Uterus (tissue), 4 donors: ENCODE results near the gene DNASE1L1. TPM values are rescaled to one million over a fixed set of nuclear protein-coding genes. Genes with fewer than 3 reads are reported as not detected.
A peak's percentile ranks its signal among the peaks of the same experiment; 100 is the strongest.
"Not testable (repeated sequence)": the region's sequence is repeated elsewhere in the genome, so short reads cannot be mapped to it uniquely, and the experiment has no call there.

Source experiments
- DNase-seq, 2 donors: peaks; one replicate each; pipeline ENCODE4 v3.0.0-alpha.2; 2019 to 2020
- H3K27ac ChIP-seq, 2 donors: fragments of 200-600 bp; sonication (generic); 1 replicate in 1 of 2; 2 replicates in 1 of 2; pipeline ENCODE4 v1.5.1; 2016 to 2018
- H3K27me3 ChIP-seq, 2 donors: fragments of 200-600 bp; sonication (generic); one replicate each; pipeline ENCODE4 v1.5.1; 2018 to 2019; ENCODE audit warnings: control low read depth in 1 of 2
- H3K36me3 ChIP-seq, 2 donors: fragments of 200-600 bp; sonication (generic); one replicate each; pipeline ENCODE4 v1.5.1; 2019; ENCODE audit warnings: control low read depth in 1 of 2
- H3K4me1 ChIP-seq, 2 donors: fragments of 200-600 bp; sonication (generic); one replicate each; pipeline ENCODE4 v1.5.1; 2018 to 2019; ENCODE audit warnings: control low read depth in 1 of 2
- H3K4me3 ChIP-seq, 2 donors: fragments of 200-600 bp; sonication (generic); 1 replicate in 1 of 2; 2 replicates in 1 of 2; pipeline ENCODE4 v1.5.1; 2018 to 2019; ENCODE audit warnings: mild to moderate bottlenecking in 1 of 2
- H3K9me3 ChIP-seq, 2 donors: fragments of 200-600 bp; sonication (generic); one replicate each; pipeline ENCODE4 v1.5.1; 2019; ENCODE audit warnings: control low read depth in 1 of 2
- CTCF ChIP-seq, 4 experiments: fragments of 200-600 bp in 2 of 4; fragments of 450-650 bp in 2 of 4; sonication (generic) in 2 of 4; IDR thresholded peaks; one replicate each; pipeline ENCODE4 v1.5.1; 2016 to 2019; ENCODE audit warnings: antibody characterized with exemption in 4 of 4, mild to moderate bottlenecking in 2 of 4, moderate library complexity in 1 of 4
- POLR2A ChIP-seq, 2 donors: fragments of 450-650 bp; IDR thresholded peaks; one replicate each; pipeline ENCODE4 v1.6.1; 2016; ENCODE audit warnings: antibody characterized with exemption in 2 of 2, mild to moderate bottlenecking in 1 of 2, moderate library complexity in 1 of 2
- intact Hi-C: fragments of 100-400 bp; cut with DNase I; formaldehyde crosslinking; loops from one replicate; pipeline ENCODE4 v1.15.1; 2023; ENCODE audit warnings: low total_unique reads
- total RNA-seq, 4 donors: library from RNA; depleted of rRNA in 3 of 4; stranded (reverse); fragments of >200 nt in 3 of 4; gene quantifications; one replicate each; pipeline versions ENCODE4 v1.1.0 to v1.2.4, GENCODE V29; 2014 to 2023
- donor health status: DM: yes; HTN: yes; CAD: no.

DNASE1L1 gene
- total RNA-seq, 4 donors from 2014 or later, result 10.2 to 31.8 (median 21.2) TPM

GRCh38 chrX:154403858-154404257 lies 5.2 kb downstream of the DNASE1L1 start:
- H3K4me3 ChIP-seq, result no peak overlapping the region
- intact Hi-C loops, result no loop called here
- TF ChIP-seq CTCF (IDR thresholded peaks at IDR 0.05) (no peak), POLR2A (IDR thresholded peaks at IDR 0.05) (no peak)

GRCh38 chrX:154403192-154403591 lies 5.9 kb downstream of the DNASE1L1 start:
- Histone ChIP-seq H3K27ac (no peak overlapping the region), H3K36me3 (no peaks in the 10 kb centered on the region), H3K4me1 (no peaks in the 10 kb centered on the region), H3K4me3 (no peak overlapping the region), H3K9me3 (no peaks in the 10 kb centered on the region), H3K27me3 (no peaks in the 10 kb centered on the region)
- intact Hi-C loops, result no loop called here
- TF ChIP-seq POLR2A (IDR thresholded peaks at IDR 0.05), result no peak
- DNase-seq, result no peak

More at GRCh38 chrX:154403858-154404257, 5.2 kb downstream of the DNASE1L1 start:
- Histone ChIP-seq H3K36me3 (no peaks in the 10 kb centered on the region), H3K27ac (no peak overlapping the region), H3K9me3 (no peaks in the 10 kb centered on the region), H3K4me1 (no peaks in the 10 kb centered on the region), H3K27me3 (no peaks in the 10 kb centered on the region)
- DNase-seq, result no peak

DNA sequence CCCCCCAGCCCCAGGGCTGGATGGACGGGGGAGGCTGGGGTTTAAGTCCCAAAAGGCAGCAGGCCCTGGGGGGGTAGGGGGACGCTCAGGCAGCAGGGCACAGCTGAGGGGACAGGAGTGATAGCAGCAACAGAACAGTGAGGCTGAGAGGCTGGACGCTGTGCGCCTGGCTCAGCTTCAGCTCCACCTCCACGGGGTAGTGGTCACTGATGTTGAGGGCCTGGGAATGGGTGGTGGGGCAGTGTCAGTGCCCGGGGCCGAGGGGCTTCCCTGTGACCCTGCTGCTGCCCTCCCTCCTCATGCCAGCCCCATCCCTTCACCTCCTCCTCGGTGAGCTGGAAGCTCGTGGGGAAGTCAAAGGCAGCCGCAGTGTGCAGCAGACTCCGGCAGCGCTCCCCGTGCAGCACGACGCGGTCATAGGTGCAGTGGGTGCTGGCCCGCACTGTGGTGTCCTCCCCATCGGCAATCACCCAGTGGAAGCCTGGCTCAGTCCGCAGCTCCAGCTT lies 6.4 kb downstream of the DNASE1L1 start:
- Histone ChIP-seq H3K4me3 (no peak overlapping the region), H3K27me3 (no peaks in the 10 kb centered on the region), H3K9me3 (no peaks in the 10 kb centered on the region), H3K27ac (no peak overlapping the region), H3K4me1 (no peaks in the 10 kb centered on the region), H3K36me3 (no peaks in the 10 kb centered on the region)
- TF ChIP-seq POLR2A (IDR thresholded peaks at IDR 0.05) (no peak), CTCF (IDR thresholded peaks at IDR 0.05) (no peak)
- intact Hi-C loops, result no loop called here
- DNase-seq, result no peak

DNA sequence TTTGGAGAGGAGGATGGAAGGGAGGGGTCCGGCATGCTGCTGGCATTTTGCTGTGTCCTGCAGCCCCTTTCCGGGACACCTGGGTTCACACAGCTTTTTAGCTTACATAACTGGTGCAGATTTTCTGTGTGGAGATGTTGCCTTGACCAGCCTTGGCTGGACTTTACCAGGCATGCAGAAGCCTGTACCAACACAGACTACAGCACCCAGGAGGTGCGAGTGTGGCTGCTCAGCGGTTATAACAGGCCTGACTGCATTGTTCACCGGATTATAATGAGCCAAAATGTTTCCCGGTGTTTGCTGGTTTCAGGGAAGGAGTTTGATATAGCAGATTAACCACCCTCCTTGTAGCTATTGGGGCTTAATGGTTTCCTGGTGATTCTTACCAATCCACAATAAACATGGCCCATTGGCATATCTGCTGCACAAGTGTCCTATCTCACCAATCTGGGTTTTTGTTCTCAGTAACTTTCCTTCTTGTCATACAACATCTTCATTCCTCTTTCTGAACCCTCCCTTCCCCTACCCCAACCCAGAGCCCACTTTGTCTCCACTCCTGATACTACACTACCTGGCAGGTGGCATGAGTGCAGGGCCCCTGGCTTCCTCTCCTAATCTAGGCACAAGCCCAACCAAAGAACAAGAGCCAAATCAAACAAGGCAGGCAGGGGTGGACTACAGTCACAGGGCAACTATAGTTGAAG lies 7.0 kb downstream of the DNASE1L1 start:
- H3K27ac ChIP-seq, result no peak overlapping the region

GRCh38 chrX:154401045-154401799 lies 7.8 kb downstream of the DNASE1L1 start:
- no peak for TF ChIP-seq POLR2A (IDR thresholded peaks at IDR 0.05)
- TF ChIP-seq CTCF (IDR thresholded peaks at IDR 0.05), result no peak
- Histone ChIP-seq H3K4me3 (no peak overlapping the region), H3K36me3 (no peaks in the 10 kb centered on the region), H3K27me3 (no peaks in the 10 kb centered on the region), H3K27ac (no peak overlapping the region), H3K4me1 (no peaks in the 10 kb centered on the region), H3K9me3 (no peaks in the 10 kb centered on the region)
- intact Hi-C loops, result no loop called here
- DNase-seq, result no peak

More for the DNA sequence above, 7.0 kb downstream of the DNASE1L1 start:
- Histone ChIP-seq H3K27me3 (no peaks in the 10 kb centered on the region), H3K4me3 (no peak overlapping the region), H3K4me1 (no peaks in the 10 kb centered on the region), H3K9me3 (no peaks in the 10 kb centered on the region), H3K36me3 (no peaks in the 10 kb centered on the region)
- no peak for TF ChIP-seq CTCF (IDR thresholded peaks at IDR 0.05)
- no peak for TF ChIP-seq POLR2A (IDR thresholded peaks at IDR 0.05)
- no peak for DNase-seq
- intact Hi-C loops, result no loop called here

- H3K9me3 ChIP-seq, H3K27me3 ChIP-seq, DNase-seq, H3K36me3 ChIP-seq, H3K4me3 ChIP-seq, H3K4me1 ChIP-seq, intact Hi-C loops: not testable (repeated sequence)
- H3K27ac ChIP-seq, result peak overlapping the region in 1 of 2 donors; percentile 92
Measured at GRCh38 chrX:154400369-154400817, 8.7 kb downstream of the DNASE1L1 start.
